HepG2 (cell line): ENCODE results near the gene MYO5B. TPM values are rescaled to one million over a fixed set of nuclear protein-coding genes. Genes with fewer than 3 reads are reported as not detected.

ENCODE experiments used
- ATAC-seq: fragments of 200-7000 bp; cut with Tn5 transposase; 3 replicates; pipeline ENCODE4 v1.9.1; 2020; ENCODE audit warnings: mild to moderate bottlenecking, moderate library complexity
- BruUV-seq: library from RNA; stranded (reverse); fragments of 400-500 nt; replicated peaks from 2 replicates; lab custom pipeline; 2021; lab: Mats Ljungman, UMichigan
- CTCF ChIA-PET: fragments of 300-600 bp; formaldehyde crosslinking; extraction: SDS; loops from one replicate; lab custom pipeline; 2021; ENCODE audit warnings: low total read pairs, inconsistent platforms, low intra/inter-chr PET ratio; lab: Yijun Ruan, JAX
- POLR2A ChIA-PET: fragments of 350-600 bp; sonication (Branson Sonifier 250); formaldehyde crosslinking; loops from one replicate; lab custom pipeline; 2020; ENCODE audit warnings: antibody characterized with exemption, inconsistent platforms; lab: Yijun Ruan, JAX
- DNase-seq: peaks from one replicate; pipeline ENCODE4 v3.0.0-alpha.2; 2015; ENCODE audit warnings: low spot score
- FAIRE-seq: peaks from 3 replicates; lab custom pipeline; 2011; peaks lifted over from hg19 to GRCh38; lab: Jason Lieb, UNC
- H2AFZ ChIP-seq: one replicate; pipeline ENCODE4 v1.6.1; 2011; ENCODE audit warnings: low read length, inconsistent platforms
- H3K27ac ChIP-seq: fragments of 300-600 bp; 3 replicates; pipeline ENCODE4 v1.8.0; 2011; ENCODE audit warnings: mixed run types, mild to moderate bottlenecking, mixed read lengths, low read length, inconsistent platforms; ENCODE audit not compliant: insufficient read depth; ENCODE audit errors: extremely low read length
- H3K27me3 ChIP-seq, 2 experiments: fragments of 200-600 bp in 1 of 2; 2 replicates in 1 of 2; 3 replicates in 1 of 2; pipeline versions ENCODE4 v1.6.0 to v1.8.0; 2011; ENCODE audit warnings: low read length in 2 of 2, mild to moderate bottlenecking in 2 of 2, moderate library complexity in 2 of 2, inconsistent platforms in 1 of 2; ENCODE audit not compliant: insufficient read depth in 2 of 2, control insufficient read depth in 1 of 2
- H3K36me3 ChIP-seq, 2 experiments: fragments of 200-600 bp in 1 of 2; replicated peaks in 1 of 2; 2 replicates in 1 of 2; 3 replicates in 1 of 2; pipeline versions ENCODE4 v1.5.1 to v1.8.0; 2011; ENCODE audit warnings: low read length in 2 of 2, inconsistent platforms in 1 of 2; ENCODE audit not compliant: insufficient read depth in 2 of 2, control insufficient read depth in 1 of 2
- H3K4me1 ChIP-seq: 2 replicates; pipeline ENCODE4 v1.5.1; 2012; ENCODE audit warnings: low read length, inconsistent platforms; ENCODE audit not compliant: insufficient read depth
- H3K4me2 ChIP-seq: 2 replicates; pipeline ENCODE4 v1.6.0; 2011; ENCODE audit warnings: low read depth, low read length, inconsistent platforms
- H3K4me3 ChIP-seq, 3 experiments: fragments of 200-600 bp in 1 of 3; sonication (generic), shearing (Covaris generic) in 1 of 3; replicated peaks in 1 of 3; 2 replicates each; pipeline ENCODE4 v1.5.1; 2011 to 2016; ENCODE audit warnings: low read length in 3 of 3, inconsistent platforms in 2 of 3, low read depth in 2 of 3, mild to moderate bottlenecking in 2 of 3, control low read depth in 1 of 3, mixed read lengths in 1 of 3; ENCODE audit not compliant: insufficient read depth in 1 of 3
- H3K79me2 ChIP-seq: one replicate; pipeline ENCODE4 v1.6.1; 2011; ENCODE audit warnings: low read length, inconsistent platforms; ENCODE audit not compliant: insufficient read depth
- H3K9ac ChIP-seq: 2 replicates; pipeline ENCODE4 v1.6.0; 2011; ENCODE audit warnings: mild to moderate bottlenecking, low read depth, low read length, inconsistent platforms; ENCODE audit not compliant: insufficient read depth
- H3K9me3 ChIP-seq: 2 replicates; pipeline ENCODE4 v1.5.1; 2012; ENCODE audit warnings: mild to moderate bottlenecking, low read length
- H4K20me1 ChIP-seq: 2 replicates; pipeline ENCODE4 v1.6.0; 2011; ENCODE audit warnings: inconsistent platforms, mild to moderate bottlenecking, low read length, moderate library complexity; ENCODE audit not compliant: insufficient read depth
- PBX2 ChIP-seq: IDR thresholded peaks from 2 replicates; pipeline ENCODE4 v1.6.1; 2016; ENCODE audit warnings: control low read depth
- ZNF275 ChIP-seq: sonication (generic); formaldehyde crosslinking; IDR thresholded peaks from 2 replicates; pipeline ENCODE4 v1.8.0; 2022; ENCODE audit warnings: missing genetic modification reagents, mild to moderate bottlenecking, inconsistent platforms, borderline replicate concordance
- WGBS: methylation state at CpG from one replicate; pipeline ENCODE4 v1.1.6; 2017; ENCODE audit warnings: low lambda C conversion rate; 5-methylcytosine and 5-hydroxymethylcytosine counted together
- in situ Hi-C: cut with HindIII; loops from 2 replicates; pipeline ENCODE4 v1.10.0; 2017; ENCODE audit warnings: low pct_unique_long_range_greater_than_20kb; ENCODE audit not compliant: extremely low pct_ligation_motif_present
- intact Hi-C: fragments of 100-400 bp; cut with micrococcal nuclease; formaldehyde crosslinking; loops from one replicate; pipeline ENCODE4 v1.10.0; 2022; ENCODE audit not compliant: unreplicated experiment
- polyA plus RNA-seq, 8 experiments: library from polyadenylated mRNA; depleted of rRNA in 3 of 8; stranded (reverse) in 7 of 8; unstranded in 1 of 8; fragments of >200 nt; fragmentation: Illumina TruSeq in 4 of 8; extraction: Trizol in 4 of 8; gene quantifications; 2 replicates each; pipeline versions ENCODE4 v1.2.1 to v1.2.3, GENCODE V29; 2011 to 2016; ENCODE audit warnings: low read depth in 4 of 8, missing spikeins in 1 of 8, mixed read lengths in 1 of 8; ENCODE audit not compliant: insufficient read depth in 1 of 8
- total RNA-seq, 5 experiments: library from RNA; depleted of rRNA; stranded (reverse); fragments of >200 nt; fragmentation: Illumina TruSeq; extraction: Trizol; gene quantifications; 2 replicates each; pipeline ENCODE4 v1.2.3, GENCODE V29; 2016; ENCODE audit warnings: low read depth in 1 of 5

The MYO5B gene
- total and polyA plus RNA-seq, 2 of the 13 experiments (the other 11 are each of a cell fraction or from before 2014, with no cell fraction given): 13.1 to 24.0 TPM

- in situ Hi-C loops: no loop called here
- FAIRE-seq: peak; percentile 53
- intact Hi-C loops: no loop called here
Observed at GRCh38 chr18:50158866-50159653, 35.9 kb downstream of the MYO5B start.

More at GRCh38 chr18:50158866-50159653, 35.9 kb downstream of the MYO5B start:
- peaks cover 3% of the 10 kb centered on the region for H3K79me2 ChIP-seq
- no peak for TF ChIP-seq ZNF275 (CRISPR knock-in tag)
- peak; percentile 72 for TF ChIP-seq PBX2
- DNase-seq: no peak
- H4K20me1 ChIP-seq: no peaks in the 10 kb centered on the region
- BruUV-seq: no TSS peak
- H3K36me3 ChIP-seq: no peaks in the 10 kb centered on the region
- no peak overlapping the region for H2AFZ ChIP-seq
- no peak overlapping the region for H3K4me2 ChIP-seq
- ChIA-PET CTCF (no interaction called here), POLR2A (no interaction called here)
- H3K9ac ChIP-seq: no peak overlapping the region
- H3K4me1 ChIP-seq: peaks cover 43% of the 10 kb centered on the region
- H3K27me3 ChIP-seq: no peaks in the 10 kb centered on the region
- H3K4me3 ChIP-seq: no peak overlapping the region
- peak; percentile 49; the same call in 2 of the 3 replicates for ATAC-seq
- no peaks in the 10 kb centered on the region for H3K9me3 ChIP-seq
- 63% methylated on average over 9 of the region's 9 CpGs for WGBS
- no peak overlapping the region for H3K27ac ChIP-seq
